ENCODE measurements around the gene PDPN.

The PDPN gene

GRCh38 chr1:13619909-13620308, 36.3 kb downstream of the PDPN start:
- no peak for DNase-seq

DNA sequence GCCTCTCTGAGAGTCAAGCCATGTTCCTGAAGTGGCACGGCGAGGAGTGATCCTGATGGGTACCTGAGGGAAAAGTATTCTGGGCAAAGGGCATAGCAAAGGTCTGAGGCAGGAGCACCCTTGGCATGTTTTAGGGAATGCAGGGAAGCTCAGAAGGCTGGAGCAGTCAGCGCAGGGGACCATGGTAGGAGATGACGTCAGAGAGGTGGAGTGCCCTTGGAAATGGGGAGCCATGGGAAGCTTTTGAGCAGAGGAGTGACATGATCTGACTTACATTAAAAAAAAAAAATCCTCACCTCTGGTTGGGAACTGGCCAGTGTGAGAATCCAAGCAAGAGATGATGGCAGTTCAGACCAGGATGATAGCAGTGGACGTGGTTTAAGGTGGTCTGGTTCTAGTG, 37.2 kb downstream of the PDPN start:
- no peak for DNase-seq

GRCh38 chr1:13622446-13622845, 38.8 kb downstream of the PDPN start:
- DNase-seq: no peak

- DNase-seq: no peak
Measured at GRCh38 chr1:13623021-13623637, 39.5 kb downstream of the PDPN start.

GRCh38 chr1:13624526-13624925, 40.9 kb downstream of the PDPN start:
- no peak for DNase-seq

DNA sequence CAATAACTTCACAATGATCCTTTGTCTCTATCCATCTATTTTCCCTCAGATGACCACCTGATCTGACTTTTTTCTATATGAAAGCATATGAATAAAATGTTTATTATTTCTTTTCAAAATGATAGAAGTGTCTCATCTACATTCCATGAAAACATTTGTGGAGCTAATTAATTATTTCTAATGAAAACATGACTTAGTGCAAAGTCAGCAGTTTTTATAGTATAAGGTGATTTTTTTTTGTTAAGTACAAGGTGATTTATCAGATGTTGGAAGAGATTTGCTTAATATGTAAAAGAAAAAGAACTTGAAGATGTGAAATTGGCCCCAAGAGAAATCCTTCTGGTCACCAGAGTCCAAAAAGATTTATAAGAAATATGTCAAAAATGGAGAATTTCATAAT, 43.5 kb downstream of the PDPN start:
- DNase-seq: no peak

- no peak for DNase-seq
Measured at GRCh38 chr1:13628218-13628617, 44.6 kb downstream of the PDPN start.

- DNase-seq: no peak
Measured at GRCh38 chr1:13628711-13629110, 45.1 kb downstream of the PDPN start.

- DNase-seq: no peak
Measured at GRCh38 chr1:13642306-13643004, 58.8 kb downstream of the PDPN start.

GRCh38 chr1:13643017-13643416, 59.4 kb downstream of the PDPN start:
- DNase-seq: no peak

DNA sequence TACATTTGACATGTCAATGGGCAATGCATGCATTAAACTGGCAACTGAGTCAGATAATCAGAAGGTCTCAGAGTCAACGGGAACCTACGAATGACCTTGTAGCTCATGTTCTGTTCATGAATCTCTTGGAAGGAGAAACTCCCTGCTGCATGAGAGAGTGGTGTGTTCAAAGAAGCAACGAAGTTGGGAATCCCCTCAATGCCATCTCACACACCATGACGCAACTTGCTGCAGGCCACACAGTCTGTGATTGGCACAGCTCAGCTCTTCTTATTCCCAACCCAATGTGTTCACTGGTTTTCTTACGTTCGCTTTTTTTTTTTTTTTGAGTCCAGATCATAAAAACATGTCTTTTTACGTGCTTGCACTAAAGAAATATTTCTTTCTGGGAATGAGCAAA, 62.9 kb downstream of the PDPN start:
- DNase-seq: no peak

DNA sequence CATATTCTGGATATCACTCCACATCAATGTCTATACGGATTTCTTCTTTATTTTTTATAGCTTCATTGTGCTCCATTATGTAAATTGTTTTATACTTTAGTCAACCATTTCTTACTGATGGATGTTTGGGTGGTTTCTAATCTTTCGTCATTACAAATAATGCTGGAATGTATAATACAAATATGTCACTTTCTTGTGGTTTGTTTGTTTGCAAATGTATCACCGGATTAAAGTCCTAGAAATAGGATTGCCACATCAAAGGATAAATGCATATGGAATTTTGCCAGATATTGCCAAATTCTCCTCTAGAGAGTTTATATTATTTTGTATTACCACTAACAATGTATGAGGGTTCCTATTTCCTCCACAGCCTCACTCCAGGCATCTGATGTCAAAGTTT, 67.6 kb downstream of the PDPN start:
- DNase-seq: no peak

GRCh38 chr1:13652238-13652637, 68.6 kb downstream of the PDPN start:
- no peak for DNase-seq

DNA sequence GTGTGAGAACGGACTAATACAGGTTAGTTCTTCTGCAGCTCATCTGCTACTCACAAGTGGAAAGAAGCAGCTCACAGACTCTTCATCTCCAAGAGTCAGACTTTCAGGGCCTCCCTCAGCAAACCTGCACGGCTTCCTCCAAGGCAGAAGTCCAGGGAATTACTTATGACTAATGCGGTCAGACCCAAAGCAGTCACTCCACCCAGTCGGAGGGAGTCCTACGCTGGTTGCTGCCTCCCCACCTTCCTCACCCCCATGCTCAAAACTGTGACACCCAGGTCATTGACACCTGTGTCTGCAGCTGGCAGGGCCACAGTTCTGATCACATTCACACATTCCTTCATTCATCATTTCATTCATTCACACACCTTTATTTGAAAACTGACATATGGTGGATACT, 77.9 kb downstream of the PDPN start:
- no peak for DNase-seq

DNA sequence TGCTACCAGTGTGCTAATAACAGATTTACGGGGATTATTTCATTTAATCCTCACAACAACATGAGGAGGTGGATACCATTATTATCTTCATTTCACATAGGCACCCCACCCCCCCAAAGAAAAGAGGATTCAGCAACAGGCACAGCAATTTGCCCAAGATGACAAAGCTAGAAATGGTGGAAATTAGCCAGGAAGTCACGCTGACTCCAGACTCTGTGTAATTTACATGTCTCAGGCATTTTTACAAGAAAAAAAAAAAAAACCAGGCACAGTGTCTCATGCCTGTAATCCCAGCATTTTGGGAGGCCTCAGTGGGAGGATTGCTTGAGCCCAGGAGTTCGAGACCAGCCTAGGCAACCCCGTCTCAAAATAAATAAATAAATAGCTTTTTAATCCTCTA, 78.9 kb downstream of the PDPN start:
- DNase-seq: no peak

GRCh38 chr1:13663969-13664368, 80.3 kb downstream of the PDPN start:
- DNase-seq: no peak

GRCh38 chr1:13664451-13664850, 80.8 kb downstream of the PDPN start:
- no peak for DNase-seq

GRCh38 chr1:13666317-13666716, 82.7 kb downstream of the PDPN start:
- no peak for DNase-seq
